AG09319 (cell line): ENCODE data around the gene IFNL2.
"Not testable (repeated sequence)": the region's sequence is repeated elsewhere in the genome, so short reads cannot be mapped to it uniquely, and the experiment has no call there.

Experiments used
- DNase-seq: peaks from one replicate; pipeline ENCODE4 v3.0.0-alpha.2; 2010; ENCODE audit warnings: low read depth; ENCODE audit errors: extremely low read depth
- TF ChIP-seq, protein P1 (sequence below): IDR thresholded peaks from 2 replicates; pipeline ENCODE4 v1.5.1; 2011; ENCODE audit warnings: low read depth, mild to moderate bottlenecking, inconsistent platforms, low read length, moderate library complexity

Gene IFNL2

DNA sequence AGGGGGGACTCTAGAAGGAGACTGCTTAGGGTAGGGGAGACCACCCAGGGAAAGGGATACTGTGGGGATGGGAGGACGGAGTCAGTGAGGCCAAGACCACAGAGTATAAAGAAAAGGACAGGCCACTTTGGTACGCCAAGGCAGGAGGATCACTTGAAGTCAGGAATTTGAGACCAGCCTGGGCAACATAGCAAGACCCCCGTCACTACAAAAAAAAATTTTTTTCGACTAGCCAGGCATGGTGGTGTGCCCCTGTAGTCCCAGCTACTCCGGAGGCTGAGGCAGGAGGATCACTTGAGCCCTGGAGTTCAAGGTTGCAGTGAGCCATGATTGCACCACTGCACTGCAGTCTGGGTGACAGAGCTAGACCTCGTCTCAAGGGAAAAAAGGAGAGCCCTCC, 30.0 kb upstream of the IFNL2 start:
- no peak for DNase-seq
- TF ChIP-seq, protein P1, sequence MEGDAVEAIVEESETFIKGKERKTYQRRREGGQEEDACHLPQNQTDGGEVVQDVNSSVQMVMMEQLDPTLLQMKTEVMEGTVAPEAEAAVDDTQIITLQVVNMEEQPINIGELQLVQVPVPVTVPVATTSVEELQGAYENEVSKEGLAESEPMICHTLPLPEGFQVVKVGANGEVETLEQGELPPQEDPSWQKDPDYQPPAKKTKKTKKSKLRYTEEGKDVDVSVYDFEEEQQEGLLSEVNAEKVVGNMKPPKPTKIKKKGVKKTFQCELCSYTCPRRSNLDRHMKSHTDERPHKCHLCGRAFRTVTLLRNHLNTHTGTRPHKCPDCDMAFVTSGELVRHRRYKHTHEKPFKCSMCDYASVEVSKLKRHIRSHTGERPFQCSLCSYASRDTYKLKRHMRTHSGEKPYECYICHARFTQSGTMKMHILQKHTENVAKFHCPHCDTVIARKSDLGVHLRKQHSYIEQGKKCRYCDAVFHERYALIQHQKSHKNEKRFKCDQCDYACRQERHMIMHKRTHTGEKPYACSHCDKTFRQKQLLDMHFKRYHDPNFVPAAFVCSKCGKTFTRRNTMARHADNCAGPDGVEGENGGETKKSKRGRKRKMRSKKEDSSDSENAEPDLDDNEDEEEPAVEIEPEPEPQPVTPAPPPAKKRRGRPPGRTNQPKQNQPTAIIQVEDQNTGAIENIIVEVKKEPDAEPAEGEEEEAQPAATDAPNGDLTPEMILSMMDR, result no peak

DNA sequence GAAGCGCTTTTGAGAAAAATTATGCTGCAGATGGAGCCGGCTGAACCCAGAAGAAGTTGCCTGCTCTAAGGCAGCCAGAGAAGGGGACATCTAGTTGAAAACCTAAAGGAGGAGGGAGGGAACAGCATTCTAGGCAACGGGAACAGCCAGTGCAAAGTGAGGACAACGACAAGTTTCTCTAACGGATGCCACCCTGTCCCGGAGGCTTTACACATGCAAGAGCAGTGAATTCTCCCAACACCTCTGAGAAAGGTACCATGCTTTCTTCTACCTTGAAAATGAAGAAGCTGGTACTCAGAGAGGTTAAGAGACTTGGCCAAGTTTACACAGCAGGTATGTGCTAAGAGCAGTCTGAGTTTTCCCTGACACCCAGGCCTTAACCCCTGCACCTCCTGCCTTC, 29.3 kb upstream of the IFNL2 start:
- TF ChIP-seq, protein P1, result no peak

DNA sequence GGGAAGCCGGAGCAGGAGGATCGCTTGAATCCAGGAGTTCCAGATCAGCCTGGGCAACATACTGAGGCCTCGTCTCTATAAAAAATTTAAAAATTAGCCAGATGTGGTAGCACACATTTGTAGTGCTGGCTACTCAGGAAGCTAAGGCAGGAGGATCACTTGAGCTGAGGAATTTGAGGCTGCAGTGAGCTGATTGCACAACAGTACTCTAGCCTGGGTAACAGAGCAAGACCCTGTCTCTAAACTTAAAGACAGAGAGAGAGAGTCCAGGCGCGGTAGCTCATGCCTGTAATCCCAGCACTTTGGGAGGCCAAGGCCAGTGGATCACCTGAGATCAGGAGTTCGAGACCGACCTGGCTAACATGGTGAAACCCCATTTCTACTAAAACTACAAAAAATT, 27.8 kb upstream of the IFNL2 start:
- no peak for DNase-seq
- TF ChIP-seq, protein P1, result no peak

More for the DNA sequence above, 29.3 kb upstream of the IFNL2 start:
- DNase-seq, result no peak

DNA sequence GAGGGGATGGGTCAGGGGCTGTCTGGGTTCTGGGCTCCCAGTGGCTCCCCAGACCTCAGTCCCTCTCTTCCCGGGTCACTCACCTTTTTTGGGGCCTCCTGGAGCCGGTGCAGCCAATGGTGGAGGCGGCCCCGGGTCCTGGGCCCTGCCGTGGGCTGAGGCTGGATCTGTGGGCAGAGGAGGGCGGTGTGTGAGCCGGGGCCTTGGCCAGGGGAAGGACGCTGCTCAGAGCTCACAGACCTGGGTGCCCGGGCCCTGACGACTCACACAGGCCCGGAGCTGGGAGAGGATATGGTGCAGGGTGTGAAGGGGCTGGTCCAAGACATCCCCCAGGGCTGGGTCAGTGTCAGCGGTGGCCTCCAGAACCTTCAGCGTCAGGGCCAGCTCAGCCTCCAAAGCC, 24.5 kb upstream of the IFNL2 start:
- DNase-seq, result not testable (repeated sequence)

DNA sequence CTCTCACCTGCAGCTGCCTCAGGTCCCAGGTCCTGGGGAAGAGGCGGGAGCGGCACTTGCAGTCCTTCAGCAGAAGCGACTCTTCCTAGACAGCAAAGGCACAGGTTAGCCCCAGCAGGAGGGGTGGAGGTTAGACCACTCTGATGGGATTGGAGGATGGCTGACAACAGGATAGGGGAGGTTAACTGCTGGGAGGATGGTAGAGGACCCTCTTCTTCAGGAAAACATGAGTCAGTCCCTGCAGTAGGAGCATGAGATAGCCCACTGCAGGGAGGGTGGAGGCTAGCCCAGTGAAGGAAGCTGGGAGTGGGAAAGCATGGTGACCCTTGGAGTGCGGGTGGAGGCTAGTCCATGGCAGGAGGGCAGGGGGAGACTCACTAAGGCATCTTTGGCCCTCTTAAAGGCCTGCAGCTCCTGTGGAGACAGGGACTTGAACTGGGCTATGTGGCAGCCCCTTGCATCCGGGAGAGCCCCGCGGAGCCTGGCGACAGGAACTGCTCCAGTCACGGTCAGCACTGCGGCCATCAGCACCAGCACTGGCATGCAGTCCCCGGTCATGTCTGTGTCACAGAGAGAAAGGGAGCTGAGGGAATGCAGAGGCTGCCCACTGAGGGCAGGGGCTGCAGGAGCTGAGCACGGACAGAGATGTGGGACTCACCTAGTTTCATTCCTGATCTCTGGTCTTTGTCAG, 23.6 kb upstream of the IFNL2 start, which contains the start of gene IFNL3:
Gene IFNL3 (minus strand): TSS at position 597 of the 691 bp plus-strand sequence. CDS start 39 bp downstream, at position 558.
- DNase-seq, result not testable (repeated sequence)

DNA sequence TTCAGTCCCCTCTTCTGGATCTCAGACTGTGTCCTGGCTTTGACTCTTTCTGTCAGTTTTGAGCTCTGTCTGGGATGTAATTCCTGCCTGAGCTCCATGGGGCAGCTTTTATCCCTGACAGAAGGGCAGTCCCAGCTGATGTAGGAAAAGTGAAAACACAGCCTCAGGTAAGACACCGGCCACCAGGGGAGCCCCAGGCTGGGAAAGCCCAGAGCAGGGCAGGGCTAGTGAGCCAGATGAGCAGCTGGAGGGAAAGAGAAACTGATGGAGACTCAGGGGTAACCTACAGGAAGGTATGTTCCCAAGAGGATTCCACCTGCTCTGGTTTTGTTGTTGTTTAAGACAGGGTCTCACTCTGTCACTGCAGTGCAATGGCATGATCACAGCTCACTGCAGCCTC, 23.0 kb upstream of the IFNL2 start:
- DNase-seq, result not testable (repeated sequence)

DNA sequence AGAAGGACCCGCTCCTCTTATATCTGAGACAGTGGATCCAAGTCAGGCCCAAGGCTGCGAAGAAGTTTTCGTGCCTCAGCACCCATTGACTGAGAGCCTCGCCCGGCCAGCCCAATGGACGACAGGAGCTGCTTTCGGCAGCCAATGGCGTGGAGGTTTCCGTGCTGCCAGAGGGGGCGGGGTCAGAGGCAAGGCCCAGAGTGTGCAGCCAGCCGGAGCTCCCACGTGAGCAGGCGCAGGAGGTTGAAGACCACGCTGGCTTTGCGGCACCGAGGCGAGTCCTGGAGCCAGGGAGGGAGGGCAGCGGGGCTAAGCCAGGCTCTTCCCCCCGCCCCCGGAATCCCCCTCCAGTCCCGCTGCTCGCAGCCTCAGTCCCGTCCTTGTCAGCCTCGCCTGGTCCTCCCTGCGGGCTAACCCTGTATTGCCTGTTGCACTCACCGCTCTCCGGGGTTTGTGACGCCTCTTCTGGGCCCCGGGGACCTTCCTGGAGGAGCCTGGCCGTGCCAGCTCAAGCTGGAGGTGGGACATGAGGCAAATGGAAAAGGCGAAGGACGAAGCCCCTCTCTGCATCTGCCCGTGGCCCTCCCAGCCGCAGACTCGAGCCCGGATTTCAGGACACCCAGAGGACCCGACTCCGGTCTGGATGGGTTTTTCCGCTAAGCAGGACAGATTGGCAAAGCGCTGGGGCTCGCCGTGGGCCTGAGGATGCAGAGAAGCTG, 21.1 kb upstream of the IFNL2 start:
- TF ChIP-seq, protein P1, result no peak
- no peak for DNase-seq

DNA sequence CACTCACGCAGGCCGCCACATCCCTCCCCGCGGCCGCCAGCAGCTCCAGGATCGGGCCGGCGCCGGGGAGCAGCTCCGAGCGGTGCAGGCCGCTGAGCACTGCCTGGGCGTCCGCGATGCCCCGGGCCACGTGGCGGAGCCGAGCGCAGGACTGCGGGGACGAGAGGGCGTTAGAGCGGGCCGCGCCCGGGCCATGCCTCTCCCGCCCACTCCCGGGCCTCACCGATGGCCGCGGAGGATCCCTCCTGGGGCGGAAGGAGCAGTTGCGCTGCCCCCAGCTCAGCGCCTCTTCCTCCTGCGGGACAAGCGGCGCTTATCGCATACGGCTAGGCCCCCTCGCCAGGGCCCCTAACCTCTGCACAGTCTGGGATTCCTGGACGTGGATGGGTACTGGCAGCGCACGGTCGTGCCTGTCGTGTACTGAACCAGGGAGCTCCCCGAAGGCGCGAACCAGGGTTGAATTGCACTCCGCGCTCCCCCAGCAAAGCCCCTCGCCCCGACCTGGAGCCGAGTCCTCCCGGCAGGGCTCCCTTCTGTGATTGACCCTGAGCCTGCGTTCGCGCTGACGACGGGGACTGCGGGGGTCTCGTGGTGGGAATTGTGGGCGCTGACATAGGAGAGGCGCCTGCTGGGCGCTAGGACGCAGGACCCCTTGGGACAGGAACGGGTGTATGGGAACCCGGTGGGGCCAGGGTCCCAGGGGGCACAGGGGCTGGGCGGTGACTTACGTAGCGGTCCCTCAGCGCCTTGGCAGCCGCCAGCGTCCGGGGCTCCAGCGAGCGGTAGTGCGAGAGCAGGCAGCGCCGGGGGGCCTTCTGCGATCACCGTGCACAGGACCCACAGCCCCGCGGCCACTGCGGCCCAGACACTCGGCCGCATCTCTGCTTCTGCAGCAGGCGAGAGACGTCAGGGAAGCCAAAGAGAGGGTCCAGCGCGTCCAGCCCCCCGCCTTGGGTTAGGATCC, 20.2 kb upstream of the IFNL2 start:
- DNase-seq, result no peak
- TF ChIP-seq, protein P1, result no peak
